GM10847 (cell line): Measurements from ENCODE around the gene DGKH.

Experiments used
- POLR2A ChIP-seq: IDR thresholded peaks from 2 replicates; pipeline ENCODE4 v1.6.1; 2011; ENCODE audit not compliant: insufficient read length; ENCODE audit errors: extremely low read depth

Gene DGKH

GRCh38 chr13:42054798-42055499 is 6.5 kb downstream of the DGKH start:
- TF ChIP-seq POLR2A: no peak

- no peak for TF ChIP-seq POLR2A
Observed at GRCh38 chr13:42055500-42056085, 7.1 kb downstream of the DGKH start.

DNA sequence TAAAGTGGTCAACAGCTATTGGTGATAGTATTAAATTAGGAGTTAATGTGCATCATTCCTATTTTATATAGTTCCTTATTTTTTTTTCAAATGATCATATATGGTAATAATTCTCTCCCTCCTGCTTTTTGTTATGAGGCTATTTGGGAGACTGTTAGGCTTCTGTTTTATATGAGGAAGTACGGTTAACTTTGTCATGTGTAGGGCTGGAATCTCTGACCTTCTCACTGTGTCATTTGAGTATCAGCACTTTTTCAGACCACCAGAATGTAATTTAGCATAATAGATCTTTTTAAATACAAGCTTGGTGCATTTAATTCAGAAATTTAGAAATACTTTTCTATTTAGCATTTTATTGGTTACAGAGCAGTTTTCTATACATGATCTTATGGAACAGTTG is 7.7 kb downstream of the DGKH start:
- TF ChIP-seq POLR2A: no peak

GRCh38 chr13:42056583-42056982 is 8.1 kb downstream of the DGKH start:
- TF ChIP-seq POLR2A: no peak

DNA sequence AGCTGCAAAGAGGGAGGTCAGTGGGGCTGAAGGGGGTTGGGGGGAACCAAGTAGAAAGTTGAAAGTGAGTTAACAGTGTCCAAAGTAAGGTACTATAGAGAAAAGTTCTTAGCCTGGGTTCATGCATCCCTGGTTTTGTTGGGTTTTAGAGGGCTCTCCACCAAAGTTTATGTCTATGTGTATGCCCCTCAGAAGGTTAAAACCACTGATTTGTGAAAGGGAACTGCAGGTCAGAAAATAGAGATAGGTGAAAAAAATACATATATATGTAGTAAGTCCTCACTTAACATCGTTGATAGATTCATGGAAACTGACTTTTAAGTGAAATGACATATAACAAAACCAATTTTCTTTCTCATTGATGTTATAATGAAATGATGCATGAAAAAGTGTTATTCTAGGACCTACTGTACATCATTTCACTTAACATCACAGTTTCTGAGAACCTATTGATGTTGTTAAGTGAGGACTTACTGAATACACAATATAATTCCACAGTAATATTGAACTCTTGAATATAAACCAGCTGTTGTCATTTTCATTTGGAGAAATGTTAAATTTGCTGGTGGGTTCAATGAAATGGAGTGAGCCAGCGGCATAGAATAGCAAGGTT is 9.6 kb downstream of the DGKH start:
- TF ChIP-seq POLR2A: no peak

DNA sequence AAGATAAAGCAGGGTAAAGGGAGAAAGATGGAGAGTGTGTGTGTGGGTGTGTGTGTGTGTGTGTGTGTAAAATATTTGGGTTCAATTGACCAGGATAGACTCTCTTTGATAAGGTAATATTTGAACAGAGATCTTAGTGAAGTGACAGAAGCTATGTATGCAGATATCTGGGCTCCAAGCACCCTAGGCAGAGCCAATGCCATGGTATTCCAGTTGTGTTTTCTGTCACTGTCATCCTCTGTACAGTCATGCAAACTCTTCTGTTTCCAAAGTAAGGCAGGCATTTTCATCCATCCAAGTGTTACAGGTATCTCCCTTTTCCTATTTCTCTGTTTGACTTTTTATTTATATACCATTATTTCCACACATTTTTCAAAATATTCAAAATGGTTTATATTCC is 13.5 kb downstream of the DGKH start:
- TF ChIP-seq POLR2A: no peak

DNA sequence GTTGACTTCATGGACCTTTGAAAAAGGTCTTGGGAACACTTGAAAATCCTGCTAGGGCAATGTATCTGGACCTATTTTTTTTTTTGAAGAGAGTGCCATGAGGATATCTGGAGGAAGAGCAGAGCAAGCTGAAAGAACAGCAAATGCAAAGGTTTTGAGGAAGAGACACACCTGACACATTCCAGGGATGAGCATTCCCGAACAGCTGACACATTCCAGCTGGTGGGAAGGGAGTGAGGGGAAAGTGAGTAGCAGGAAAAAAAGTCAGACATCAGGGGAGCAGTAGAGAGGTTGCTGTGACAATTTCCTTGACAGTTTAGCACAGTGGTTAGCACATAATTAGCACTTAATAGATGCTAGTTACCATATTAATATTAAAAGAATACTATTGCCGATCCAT is 14.7 kb downstream of the DGKH start:
- no peak for TF ChIP-seq POLR2A

DNA sequence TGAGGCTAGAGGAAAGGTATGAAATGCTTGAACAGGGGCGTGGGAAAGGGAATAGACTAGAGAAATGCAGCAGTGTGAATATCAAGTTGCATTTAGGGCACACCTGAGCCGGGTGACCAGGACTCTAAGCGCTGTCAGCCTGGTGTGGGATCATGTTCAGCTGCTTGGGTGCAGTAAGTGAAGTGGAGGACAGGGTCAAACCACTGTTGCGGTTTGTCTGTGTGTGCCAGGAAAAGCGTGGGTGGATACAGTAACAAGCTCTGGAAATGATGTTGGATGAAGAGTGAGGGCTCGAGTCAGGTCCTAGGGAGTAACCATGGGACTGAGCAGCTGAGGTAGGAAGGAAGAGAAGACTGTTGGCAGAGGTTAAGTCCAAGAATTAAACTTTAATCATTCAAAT is 15.8 kb downstream of the DGKH start:
- TF ChIP-seq POLR2A: no peak

- TF ChIP-seq POLR2A: no peak
Observed at GRCh38 chr13:42064966-42065365, 16.5 kb downstream of the DGKH start.

GRCh38 chr13:42065414-42065813 is 17.0 kb downstream of the DGKH start:
- TF ChIP-seq POLR2A: no peak

DNA sequence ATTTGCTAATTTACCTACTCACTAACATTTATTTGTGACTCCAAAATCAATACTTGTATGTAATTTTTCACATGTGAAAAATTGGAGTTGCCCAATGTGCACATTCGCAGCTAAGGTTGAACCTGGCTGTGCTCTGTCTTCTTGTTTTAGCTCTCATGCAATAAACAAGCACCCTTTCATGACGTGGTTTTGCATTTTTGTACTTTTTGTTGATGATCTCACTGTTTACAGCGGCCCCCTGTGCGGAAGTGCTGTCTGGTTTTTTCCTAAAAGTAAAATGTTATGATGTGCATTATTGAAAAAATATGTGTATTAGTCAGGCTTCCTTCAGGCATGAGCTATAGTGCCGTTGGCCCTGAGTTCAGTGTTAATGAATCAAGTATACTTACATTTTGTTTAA is 18.1 kb downstream of the DGKH start:
- TF ChIP-seq POLR2A: no peak

GRCh38 chr13:42068886-42069285 is 20.4 kb downstream of the DGKH start:
- TF ChIP-seq POLR2A: no peak

DNA sequence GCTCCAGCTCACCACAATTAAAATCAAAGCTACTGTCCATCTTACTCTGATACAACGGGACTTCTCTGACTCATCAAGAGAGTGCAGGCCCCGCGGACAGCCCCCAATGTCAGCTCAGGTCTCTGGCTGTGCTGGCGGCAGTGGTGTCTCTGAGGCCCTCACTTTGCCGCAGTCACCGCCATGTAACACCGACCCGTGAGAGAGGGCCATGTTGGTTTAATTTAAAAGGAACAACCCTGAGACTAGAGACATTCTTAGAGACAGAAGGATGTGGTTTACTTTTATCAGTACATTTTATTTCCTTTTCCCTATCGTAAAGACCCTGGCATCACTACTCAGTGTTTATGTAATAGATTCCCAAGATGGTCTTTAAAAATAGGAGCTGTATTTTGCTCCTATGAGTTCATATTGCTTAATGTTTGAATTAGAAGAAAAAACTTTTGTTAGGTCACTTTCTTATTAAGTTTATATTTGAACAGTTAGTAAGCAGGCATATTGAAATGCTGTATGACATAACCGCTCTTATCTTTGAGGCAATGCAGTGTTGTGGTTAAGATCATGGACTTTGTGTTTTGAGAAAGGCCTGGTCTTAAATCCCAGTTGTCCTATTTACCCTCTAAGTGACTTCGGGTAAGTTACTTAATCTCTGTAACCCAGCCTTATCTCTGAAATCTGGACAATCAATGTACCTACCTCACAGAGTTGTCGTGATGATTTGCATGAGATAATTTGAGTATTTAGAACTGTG is 23.4 kb downstream of the DGKH start:
- no peak for TF ChIP-seq POLR2A

DNA sequence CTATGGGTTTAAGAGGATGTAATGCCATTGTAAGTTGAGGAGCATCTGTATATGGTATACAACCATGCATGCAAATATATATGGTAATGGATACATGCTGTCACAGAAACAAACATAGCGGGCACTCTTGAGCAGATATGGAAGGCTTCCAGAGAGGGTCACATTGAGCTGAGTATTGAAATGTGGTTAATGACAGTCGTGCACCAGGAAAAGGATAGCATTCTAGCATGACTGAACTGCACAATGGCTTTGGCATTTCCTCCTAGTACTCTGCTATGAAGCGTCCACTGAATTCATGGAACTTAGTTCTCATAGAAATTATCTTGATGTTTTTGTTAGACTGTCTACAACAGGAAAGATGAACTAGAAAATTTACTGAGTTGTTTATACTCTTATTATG is 25.2 kb downstream of the DGKH start:
- no peak for TF ChIP-seq POLR2A

GRCh38 chr13:42075517-42075916 is 27.1 kb downstream of the DGKH start:
- no peak for TF ChIP-seq POLR2A

DNA sequence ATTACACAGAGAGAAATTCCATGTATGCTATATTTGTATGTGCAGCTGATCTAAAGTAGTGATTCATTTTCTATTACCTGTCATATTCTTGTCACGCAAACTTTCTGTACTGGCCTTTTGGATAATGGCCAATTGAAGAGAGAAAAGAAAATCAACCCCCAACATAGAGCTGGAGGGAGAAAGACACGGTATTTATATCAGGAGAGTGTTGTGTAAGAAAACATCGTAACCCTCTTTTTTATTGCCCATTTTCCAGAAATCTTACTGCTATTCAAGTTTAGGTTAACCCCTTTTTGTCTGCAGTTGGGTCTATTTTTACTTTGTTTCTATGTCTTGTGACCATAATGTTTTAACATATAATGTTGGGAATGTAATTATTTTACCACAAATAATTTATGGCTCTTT is 27.9 kb downstream of the DGKH start:
- TF ChIP-seq POLR2A: no peak

DNA sequence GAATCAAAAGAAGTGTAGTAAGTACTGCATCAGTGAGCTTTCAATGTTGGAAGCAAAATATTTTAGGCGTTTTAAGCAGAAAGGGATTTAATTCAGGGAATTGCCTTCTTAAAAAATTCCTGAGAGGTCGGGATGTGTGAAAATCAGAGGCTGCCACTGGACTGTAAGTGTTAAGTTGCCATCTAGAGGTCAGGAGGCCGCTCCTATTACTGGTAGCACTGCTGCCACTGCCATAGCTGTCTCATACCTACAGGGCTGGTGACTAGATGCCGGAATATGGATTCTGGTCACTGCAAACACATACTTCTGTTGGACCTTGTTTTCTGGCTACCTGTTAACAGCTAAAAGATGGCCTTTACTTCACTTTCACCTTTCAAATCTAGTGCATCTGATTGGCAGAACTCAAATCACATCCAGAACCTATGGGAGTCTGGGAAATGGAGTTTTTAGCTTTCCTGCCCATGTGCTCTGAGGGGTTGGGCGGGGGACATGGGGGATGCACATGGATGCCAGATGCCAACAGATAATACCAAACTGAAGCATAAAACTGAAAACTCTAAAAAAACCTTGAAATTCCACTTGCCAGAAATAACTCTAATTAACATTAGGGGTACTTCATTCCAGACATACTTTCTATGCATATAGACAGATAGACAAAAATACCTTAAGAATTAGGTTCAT is 29.8 kb downstream of the DGKH start:
- TF ChIP-seq POLR2A: no peak
